Heart left ventricle (tissue), 16 donors: Measurements from ENCODE around the gene PGA4. TPM values are rescaled to one million over a fixed set of nuclear protein-coding genes. Genes with fewer than 3 reads are reported as not detected.

Source experiments
- ATAC-seq, 4 donors: fragments of 200-7000 bp; cut with Tn5 transposase; one replicate each; pipeline ENCODE4 v1.9.1; 2020 to 2022; ENCODE audit warnings: moderate library complexity in 4 of 4, mild to moderate bottlenecking in 3 of 4, moderate number of reproducible peaks in 1 of 4
- DNase-seq, 5 donors: peaks; one replicate each; pipeline ENCODE4 v3.0.0-alpha.2; 2020
- H3K27ac ChIP-seq, 12 donors: fragments of 200-600 bp; sonication (generic) in 4 of 12; one replicate each; pipeline versions ENCODE4 v1.5.0 to v1.8.0; 2016 to 2022; ENCODE audit warnings: mild to moderate bottlenecking in 2 of 12
- H3K27me3 ChIP-seq, 9 donors: fragments of 200-600 bp; sonication (generic) in 2 of 9; one replicate each; pipeline versions ENCODE4 v1.5.1 to v1.8.0; 2016 to 2022; ENCODE audit warnings: mild to moderate bottlenecking in 3 of 9
- H3K36me3 ChIP-seq, 9 donors: fragments of 200-600 bp; sonication (generic) in 2 of 9; one replicate each; pipeline versions ENCODE4 v1.5.0 to v1.8.0; 2018 to 2022; ENCODE audit warnings: mild to moderate bottlenecking in 2 of 9
- H3K4me1 ChIP-seq, 12 donors: fragments of 200-600 bp; sonication (generic) in 4 of 12; one replicate each; pipeline versions ENCODE4 v1.5.0 to v1.8.0; 2016 to 2022; ENCODE audit warnings: mild to moderate bottlenecking in 3 of 12
- H3K4me3 ChIP-seq, 12 donors: fragments of 200-600 bp; sonication (generic) in 4 of 12; one replicate each; pipeline versions ENCODE4 v1.5.0 to v1.8.0; 2017 to 2022; ENCODE audit warnings: mild to moderate bottlenecking in 9 of 12, moderate library complexity in 4 of 12
- H3K9me3 ChIP-seq, 12 donors: fragments of 200-600 bp; sonication (generic) in 4 of 12; one replicate each; pipeline versions ENCODE4 v1.5.0 to v1.8.0; 2016 to 2022; ENCODE audit warnings: mild to moderate bottlenecking in 1 of 12
- CTCF ChIP-seq, 12 donors: fragments of 200-600 bp; sonication (generic) in 4 of 12; IDR thresholded peaks; one replicate each; pipeline versions ENCODE4 v1.5.0 to v1.8.0; 2018 to 2022; ENCODE audit warnings: antibody characterized with exemption in 12 of 12, mild to moderate bottlenecking in 5 of 12
- POLR2A ChIP-seq, 2 donors: fragments of 450-650 bp; IDR thresholded peaks; one replicate each; pipeline ENCODE4 v1.6.1; 2017; ENCODE audit warnings: antibody characterized with exemption in 2 of 2, mild to moderate bottlenecking in 2 of 2, moderate library complexity in 2 of 2
- WGBS, 4 donors: extraction: QIAGEN DNeasy Blood & Tissue Kit in 2 of 4; methylation state at CpG; one replicate each; pipeline versions ENCODE4 v1.1.5 to v1.1.7; 2013 to 2018; 5-methylcytosine and 5-hydroxymethylcytosine counted together
- intact Hi-C, 10 donors: fragments of 100-400 bp; cut with DNase I; formaldehyde crosslinking; loops; one replicate each; pipeline versions ENCODE4 v1.11.1 to v1.14.2; 2022
- polyA plus RNA-seq, 2 donors: library from polyadenylated mRNA; stranded (reverse); fragments of 200-250 nt; gene quantifications; one replicate each; pipeline ENCODE4 v1.2.3, GENCODE V29; 2013
- total RNA-seq, 9 donors: library from RNA; depleted of rRNA in 2 of 9; stranded (reverse); fragments of >200 nt in 2 of 9; fragmentation: NEBNext Ultra II Directional in 3 of 9; extraction: Animal tissue kit (Norgen Biotek cat#: 25700) in 3 of 9; gene quantifications; one replicate each; pipeline versions ENCODE4 v1.1.0 to v1.2.4, GENCODE V29; 2016 to 2023
- donor health status: ischemic (EF 13 %, LVEDD 7.1; RV severe dilation, severe dysfunction).
- donor health status: healthy with polysubstance abuse.
- donor health status: DM: no; HTN: yes; CAD: no.
- donor health status: DM: no; HTN: no; CAD: no.
- donor health status: ischemic (EF 25% LVEDD 6.9; RV normal size, moderate dysfunction).
- donor health status: ischemic (EF 25% LVEDD 5.7; RV mildly dilated, moderate dysfunction).
- donor health status: healthy.
- donor health status: DM: yes; HTN: yes; CAD: no.
- donor health status: ischemic (EF 35%, LVEDD 5.7; RV mildly dilated, moderate dysfunction).
- donor health status: nonischemic (EF 11% LVEDD 7.7; RV severe dilation, severe dysfunction).
- donor health status: DM: yes; HTN: yes; CAD: no.
- donor health status: PGD.
- donor health status: ischemic (EF 29% LVEDD 5.4; RV normal size, mild dysfunction).
- donor health status: nonischemic (EF 23%, LVEDD 6.1; RV moderate dilation, normal function).

Gene PGA4
- total and polyA plus RNA-seq, 11 donors = 0.21 to 5.9 (median 1.0) TPM; not detected in 3

- H3K36me3 ChIP-seq = no peaks in the 10 kb centered on the region
- H3K4me1 ChIP-seq = no peaks in the 10 kb centered on the region
- no peak overlapping the region for H3K27ac ChIP-seq
- H3K4me3 ChIP-seq = no peak overlapping the region
- no peak for ATAC-seq
- TF ChIP-seq CTCF (IDR thresholded peaks at IDR 0.05) = no peak
- no peak for DNase-seq
- H3K27me3 ChIP-seq = peaks cover 0 to 8% (median 0%) of the 10 kb centered on the region in 9 donors
- 81 to 91% (median 84%) methylated on average over 8 of the region's 8 CpGs for WGBS, 4 donors
- intact Hi-C loops = loop anchor here in 9 of 10 donors (2.0 to 10.0 kb wide), 8 partner anchors 54 to 412 kb away; no protein-coding TSS in a partner anchor
- H3K9me3 ChIP-seq = no peaks in the 10 kb centered on the region
These were observed 35.6 kb upstream of the PGA4 start for GRCh38 chr11:61186504-61186903.

- peak in 3 of 4 donors; percentile 64 to 76 (median 72) for ATAC-seq
- peak; percentile 52 to 81 (median 66) for DNase-seq
- Histone ChIP-seq H3K36me3 (no peaks in the 10 kb centered on the region), H3K4me1 (no peaks in the 10 kb centered on the region), H3K27ac (no peak overlapping the region), H3K9me3 (no peaks in the 10 kb centered on the region), H3K4me3 (no peak overlapping the region), H3K27me3 (peaks cover 0 to 16% (median 0%) of the 10 kb centered on the region in 9 donors)
- 39 to 43% (median 40%) methylated on average over 11 of the region's 11 CpGs for WGBS, 4 donors
- intact Hi-C loops = loop anchor here in 9 of 10 donors (1.0 to 10.0 kb wide), 10 partner anchors 55 to 413 kb away; partner anchors contain the start of gene CD6 (in 2 of the 9)
- TF ChIP-seq POLR2A (IDR thresholded peaks at IDR 0.05) (no peak), CTCF (IDR thresholded peaks at IDR 0.05) (peak; percentile 76 to 97 (median 93))
These were observed 34.5 kb upstream of the PGA4 start for GRCh38 chr11:61187505-61188130.

- Histone ChIP-seq H3K4me1 (no peaks in the 10 kb centered on the region), H3K27ac (no peak overlapping the region), H3K27me3 (peaks cover 0 to 24% (median 0%) of the 10 kb centered on the region in 9 donors), H3K4me3 (no peak overlapping the region), H3K9me3 (no peaks in the 10 kb centered on the region), H3K36me3 (no peaks in the 10 kb centered on the region)
- TF ChIP-seq CTCF (IDR thresholded peaks at IDR 0.05) = no peak
- TF ChIP-seq POLR2A (IDR thresholded peaks at IDR 0.05) = no peak
- intact Hi-C loops = loop anchor here in 9 of 10 donors (2.0 to 10.0 kb wide), 7 partner anchors 58 to 415 kb away; partner anchors contain the start of gene CD6 (in 2 of the 9)
- WGBS, 4 donors = 76 to 81% (median 79%) methylated on average over 8 of the region's 8 CpGs
- ATAC-seq = no peak
- DNase-seq = no peak
These were observed 32.2 kb upstream of the PGA4 start for GRCh38 chr11:61189933-61190332.

DNA sequence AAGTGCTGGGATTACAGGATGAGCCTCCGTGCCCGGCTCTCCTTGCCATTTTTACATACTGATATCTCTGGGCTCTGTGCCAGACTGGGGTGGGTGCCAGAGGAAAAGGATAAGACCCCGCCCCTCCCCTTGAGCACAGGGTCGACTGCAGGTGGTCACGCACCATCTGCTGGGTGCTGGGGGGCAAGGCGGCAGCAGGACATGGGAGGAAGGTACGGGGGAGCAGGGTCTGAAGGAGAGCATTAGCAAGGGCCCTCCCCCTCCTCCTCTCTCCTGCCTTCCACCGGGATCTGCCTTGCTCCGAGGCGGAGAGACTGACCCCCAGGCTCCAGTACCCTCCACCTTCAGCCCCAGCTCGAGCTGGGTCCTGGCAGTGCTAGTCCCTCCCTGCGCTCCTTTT is 28.6 kb upstream of the PGA4 start:
- H3K27ac ChIP-seq = no peak overlapping the region
- DNase-seq = no peak
- intact Hi-C loops = no loop called here
- TF ChIP-seq POLR2A (IDR thresholded peaks at IDR 0.05) = no peak
- no peak for TF ChIP-seq CTCF (IDR thresholded peaks at IDR 0.05)
- H3K9me3 ChIP-seq = peaks cover 0 to 3% (median 0%) of the 10 kb centered on the region in 12 donors
- H3K4me1 ChIP-seq = no peaks in the 10 kb centered on the region
- WGBS, 4 donors = 19 to 27% (median 20%) methylated on average over 12 of the region's 12 CpGs
- ATAC-seq = peak in 1 of 4 donors; percentile 13
- H3K36me3 ChIP-seq = no peaks in the 10 kb centered on the region
- peaks cover 0 to 30% (median 0%) of the 10 kb centered on the region in 9 donors for H3K27me3 ChIP-seq
- H3K4me3 ChIP-seq = no peak overlapping the region
